HG02763 (cell line): Measurements from ENCODE around the gene LRBA.
"Not testable (repeated sequence)": the region's sequence is repeated elsewhere in the genome, so short reads cannot be mapped to it uniquely, and the experiment has no call there.

Experiments used
- ATAC-seq: cut with Tn5 transposase; IDR thresholded peaks from one replicate; pipeline ENCODE4 v1.9.1; 2021; ENCODE audit warnings: mild to moderate bottlenecking, moderate library complexity; ENCODE audit not compliant: unreplicated experiment

The LRBA gene

DNA sequence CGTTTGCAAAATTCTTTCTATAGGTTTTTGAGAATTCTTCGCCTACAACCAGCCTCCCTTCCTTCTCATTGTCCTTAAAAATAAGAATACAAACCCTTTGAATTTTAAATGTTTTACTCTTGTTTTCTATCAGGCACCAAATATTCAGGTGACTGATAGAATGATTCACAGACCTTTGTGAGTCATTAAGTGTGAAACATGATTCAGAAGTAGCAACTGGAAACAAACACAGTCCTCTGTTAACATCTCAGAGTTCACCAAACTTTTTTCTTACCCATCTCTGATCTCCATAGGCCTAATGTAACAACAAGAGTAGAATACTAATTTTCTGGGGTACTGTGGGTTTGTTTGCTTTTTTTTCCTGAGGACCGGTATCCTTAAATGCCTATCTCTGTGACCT lies 496.5 kb downstream of the LRBA start:
- no peak for ATAC-seq

DNA sequence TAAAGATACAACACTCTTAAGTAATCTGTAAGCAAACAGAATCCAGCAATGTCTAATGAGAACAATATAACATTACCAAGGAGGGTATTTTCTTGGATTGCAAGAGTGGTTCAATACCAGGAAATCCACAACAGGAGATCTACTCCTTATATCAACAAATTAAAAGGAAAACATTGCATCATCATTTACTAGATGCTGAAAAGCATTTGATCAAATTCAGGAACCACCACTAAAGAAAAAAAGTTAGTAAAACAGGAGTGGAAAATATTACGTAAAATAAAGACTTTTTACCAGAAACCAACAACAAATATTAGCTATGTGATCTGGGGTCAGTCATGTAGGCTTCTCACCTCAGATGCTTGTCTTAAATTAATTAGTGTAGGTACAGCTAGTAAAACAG lies 499.9 kb downstream of the LRBA start:
- ATAC-seq: no peak

DNA sequence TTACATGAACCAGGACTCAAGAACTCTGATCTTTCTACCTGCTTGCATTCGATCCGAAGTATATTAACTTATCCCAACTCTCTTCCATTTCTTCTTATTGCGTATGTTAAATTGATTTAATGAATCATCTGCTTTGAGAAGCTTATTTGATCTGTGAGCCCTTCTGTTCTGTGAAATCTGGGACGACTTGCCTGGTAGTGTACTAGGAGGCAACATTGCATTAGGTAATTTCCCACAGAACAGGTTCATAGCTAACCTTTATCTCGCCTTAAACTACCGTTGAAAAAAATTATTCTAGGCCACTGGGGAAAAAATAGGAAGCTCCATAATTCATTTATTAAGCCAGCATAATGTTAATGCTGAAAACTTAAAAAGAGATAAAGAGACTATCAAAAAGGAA lies 500.4 kb downstream of the LRBA start:
- no peak for ATAC-seq

DNA sequence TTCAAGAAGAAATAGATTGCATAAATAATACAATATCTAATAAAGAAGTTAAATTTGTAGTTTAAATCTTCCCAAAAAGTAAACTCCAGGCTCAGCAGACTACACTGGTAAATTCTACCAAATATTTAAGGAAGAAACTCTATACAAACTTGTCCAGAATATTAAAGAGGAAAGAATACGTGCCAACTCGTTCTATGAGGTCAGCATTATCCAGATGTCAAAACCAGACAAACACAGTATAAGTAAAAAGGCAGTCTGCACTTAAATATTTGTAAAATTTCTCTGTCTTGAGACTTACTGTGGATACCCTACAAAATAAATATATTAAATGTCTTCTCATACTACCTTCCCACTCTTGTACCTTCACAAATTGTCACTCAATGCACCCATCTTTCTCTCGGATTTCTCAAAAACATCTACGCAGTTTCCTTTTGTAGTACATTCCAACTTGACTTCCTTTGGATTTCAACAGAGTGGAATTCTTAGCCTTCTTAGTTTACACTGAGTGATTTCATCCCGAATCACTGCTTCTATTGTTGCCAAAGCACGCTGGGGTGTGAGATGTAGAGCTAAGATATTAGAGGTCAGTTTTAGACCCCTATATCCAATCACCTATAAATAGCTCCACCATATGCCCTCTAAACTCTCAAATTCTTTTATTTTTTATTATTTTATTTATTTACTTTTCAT lies 504.8 kb downstream of the LRBA start:
- no peak for ATAC-seq

DNA sequence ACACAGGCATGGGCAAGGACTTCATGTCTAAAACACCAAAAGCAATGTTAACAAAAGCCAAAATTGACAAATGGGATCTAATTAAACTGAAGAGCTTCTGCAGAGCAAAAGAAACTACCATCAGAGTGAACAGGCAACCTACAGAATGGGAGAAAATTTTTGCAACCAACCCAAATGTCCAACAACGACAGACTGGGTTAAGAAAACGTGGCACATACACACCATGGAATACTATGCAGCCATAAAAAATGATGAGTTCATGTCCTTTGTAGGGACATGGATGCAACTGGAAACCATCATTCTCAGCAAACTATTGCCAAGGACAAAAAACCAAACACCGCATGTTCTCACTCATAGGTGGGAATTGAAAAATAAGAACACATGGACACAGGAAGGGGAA lies 507.4 kb downstream of the LRBA start:
- not testable (repeated sequence) for ATAC-seq

DNA sequence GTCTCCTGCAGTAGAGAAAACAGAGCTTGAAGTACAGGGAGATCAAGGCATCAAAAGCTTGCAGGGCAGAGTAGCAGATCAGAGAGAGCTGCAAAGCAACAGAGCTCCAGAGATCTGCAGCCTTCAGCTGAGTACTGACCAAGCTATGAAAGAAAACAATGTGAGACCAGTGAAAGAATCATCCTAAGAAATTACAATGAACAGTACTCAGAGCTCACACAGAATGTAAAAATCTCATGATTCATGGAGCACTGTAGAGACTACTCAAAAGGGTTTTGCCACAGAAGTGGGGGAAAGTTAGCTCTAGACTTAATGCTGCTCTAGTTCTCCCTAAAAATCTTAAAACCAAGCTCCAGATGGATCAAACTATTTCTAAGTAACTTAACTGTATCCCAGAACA lies 513.1 kb downstream of the LRBA start:
- no peak for ATAC-seq

DNA sequence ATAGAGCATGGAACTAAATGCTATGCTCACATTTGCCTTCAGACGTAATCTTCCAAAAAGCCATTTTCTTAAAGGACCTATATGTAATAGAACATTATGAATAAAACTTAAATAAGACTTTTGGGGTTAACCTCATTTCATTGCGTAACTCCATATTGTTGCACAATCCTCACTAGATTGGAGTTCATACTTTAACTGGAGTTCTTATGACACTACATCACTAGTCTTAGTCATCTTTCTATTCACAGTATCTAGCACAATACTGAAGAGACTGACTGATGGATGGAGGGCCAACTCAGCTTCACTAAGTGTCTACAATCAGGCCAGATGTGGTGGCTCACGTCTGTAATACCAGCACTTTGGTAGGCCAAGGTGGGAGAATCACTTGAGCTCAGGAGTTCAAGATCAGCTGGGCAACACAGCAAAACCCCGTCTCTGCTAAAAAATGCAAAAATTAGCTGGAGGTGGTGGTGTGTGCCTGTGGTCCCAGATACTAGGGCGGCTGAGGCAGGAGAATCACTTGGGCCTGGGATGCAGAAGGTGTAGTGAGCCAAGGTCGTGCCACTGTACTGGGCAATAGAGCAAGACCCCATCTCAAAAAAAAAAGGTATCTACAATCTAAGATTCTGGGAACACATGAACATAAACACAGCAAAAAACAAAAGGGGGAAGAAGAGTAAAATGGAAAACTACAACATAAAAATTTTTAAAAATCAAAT lies 513.9 kb downstream of the LRBA start:
- ATAC-seq: no peak

DNA sequence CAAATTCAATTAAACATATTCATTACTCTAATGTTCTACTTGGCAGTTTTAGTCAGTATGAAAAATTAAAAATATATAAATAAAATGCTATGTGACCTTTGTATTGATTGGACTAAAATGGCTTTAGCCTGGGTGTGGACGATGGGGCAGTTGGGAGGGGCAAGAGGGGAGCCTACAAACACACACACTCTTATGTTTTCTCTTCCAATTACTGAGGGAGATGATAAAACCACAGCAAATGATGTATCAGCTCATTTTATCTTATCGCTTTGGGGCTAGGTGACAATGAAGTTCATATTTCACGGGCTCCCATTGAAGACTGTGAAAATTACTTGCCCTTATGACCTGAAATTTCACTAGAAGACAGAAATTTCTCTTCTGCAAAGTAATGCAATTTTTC lies 517.5 kb downstream of the LRBA start:
- ATAC-seq: no peak

DNA sequence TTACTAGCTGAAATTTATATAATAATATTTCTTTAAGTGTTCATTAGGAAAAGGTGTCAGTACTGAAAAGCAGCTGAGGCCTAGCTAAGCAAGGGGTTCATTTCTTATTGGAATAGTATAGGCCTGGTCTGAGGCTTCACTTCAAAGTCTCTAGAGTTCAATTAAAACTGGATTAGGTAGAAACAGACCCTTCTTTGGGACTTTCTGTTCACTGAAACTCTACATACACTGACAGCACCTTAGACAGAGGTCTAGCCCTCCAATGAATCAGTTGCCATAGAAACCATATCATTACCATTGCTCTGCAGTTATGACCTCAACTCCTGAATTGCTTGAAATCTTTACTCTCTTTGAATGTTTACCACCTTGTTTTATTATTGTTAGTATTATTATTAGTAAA lies 519.5 kb downstream of the LRBA start:
- ATAC-seq: no peak

DNA sequence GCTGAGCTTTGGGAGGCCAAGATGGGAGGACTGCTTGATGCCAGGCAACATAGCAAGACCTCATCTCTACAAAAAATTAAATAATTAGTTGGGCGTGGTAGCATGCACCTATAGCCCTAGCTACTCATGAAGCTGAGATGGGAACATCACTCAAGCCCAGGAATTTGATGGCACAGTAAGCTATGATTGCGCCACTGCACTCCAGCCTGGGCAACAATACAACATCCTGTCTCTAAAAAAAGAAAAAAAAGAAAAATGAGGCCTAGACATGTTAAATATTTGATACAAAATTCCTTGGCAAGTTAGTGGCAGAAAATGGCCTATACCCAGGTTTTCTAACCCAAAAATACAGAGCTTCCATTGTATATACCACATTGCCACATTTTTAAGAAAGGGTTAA lies 521.2 kb downstream of the LRBA start:
- ATAC-seq: no peak

DNA sequence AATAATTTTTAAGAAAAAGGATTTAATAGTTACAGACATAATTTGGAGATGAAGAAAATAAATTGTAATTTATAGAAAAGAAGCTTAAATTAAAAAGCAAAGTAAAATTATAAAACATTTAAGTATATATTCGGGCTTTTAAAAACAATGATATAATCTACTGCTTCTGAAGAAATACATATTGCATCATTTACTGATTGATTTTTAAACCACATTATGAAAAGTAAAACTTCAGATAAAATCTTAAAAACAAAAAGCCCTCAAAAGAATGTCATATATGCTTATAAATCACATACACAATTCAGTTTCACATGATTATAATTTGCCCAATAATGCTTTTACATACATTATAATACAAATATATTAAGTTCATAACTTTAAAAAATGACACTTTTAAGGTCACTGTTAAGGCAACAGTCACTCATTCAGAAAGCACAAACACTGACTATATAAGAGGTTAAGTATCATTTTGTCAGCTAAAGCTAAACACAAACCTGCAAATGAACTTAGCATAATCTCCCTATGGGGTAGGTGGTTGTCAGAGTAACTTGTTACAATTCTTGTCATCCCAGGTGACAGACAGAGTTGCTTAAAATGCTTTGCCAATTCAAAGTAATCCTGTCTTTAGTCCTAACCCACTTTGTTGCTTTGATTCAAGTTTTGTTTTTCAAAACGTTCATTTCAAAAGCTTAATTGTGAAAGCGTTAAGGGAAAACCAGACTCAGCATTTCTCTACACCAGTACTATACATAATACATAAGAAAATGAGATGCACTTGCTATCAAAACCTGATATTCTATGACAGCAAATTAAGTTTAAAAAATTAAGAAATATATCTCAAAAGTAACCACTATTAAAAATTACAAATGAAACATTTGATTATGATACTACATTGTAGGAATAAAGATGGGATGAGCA lies 523.7 kb downstream of the LRBA start:
- ATAC-seq: no peak

DNA sequence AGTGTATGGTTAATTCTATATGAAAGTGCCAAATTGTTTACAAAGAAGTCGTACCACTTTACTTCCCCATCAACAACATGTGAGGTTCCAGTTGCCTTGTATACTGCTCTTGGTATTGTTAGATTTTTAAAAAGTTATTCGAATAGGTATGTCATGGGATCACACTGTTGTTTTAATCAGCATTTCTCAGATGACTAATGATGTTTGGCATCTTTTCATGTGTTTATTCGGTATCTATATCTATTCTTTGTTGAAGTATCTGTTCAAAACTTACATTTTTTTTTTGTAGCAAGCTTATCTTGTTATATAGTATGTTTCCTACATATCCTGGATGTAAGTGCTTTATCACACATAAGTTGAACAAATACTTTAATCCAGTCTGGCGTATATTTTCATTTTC lies 532.5 kb downstream of the LRBA start:
- ATAC-seq: no peak

DNA sequence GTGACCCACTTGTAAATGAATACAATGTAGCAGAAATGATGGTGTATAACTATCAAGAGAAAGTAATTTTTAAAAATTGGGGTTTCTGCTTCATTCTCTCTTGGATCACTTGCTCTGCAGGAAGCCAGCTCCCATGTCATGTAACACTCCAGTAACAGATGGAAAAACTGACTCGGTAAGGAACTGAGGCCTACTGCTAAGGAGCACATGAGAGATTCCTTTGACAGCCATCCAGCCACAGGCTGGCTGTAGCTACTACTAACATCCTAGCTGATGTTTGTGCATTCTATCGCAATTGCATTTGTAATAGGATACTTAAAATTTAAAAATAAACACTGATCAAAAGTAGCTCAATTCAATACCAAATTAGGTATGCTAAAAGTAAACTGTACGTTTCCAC lies 535.4 kb downstream of the LRBA start:
- ATAC-seq: no peak

DNA sequence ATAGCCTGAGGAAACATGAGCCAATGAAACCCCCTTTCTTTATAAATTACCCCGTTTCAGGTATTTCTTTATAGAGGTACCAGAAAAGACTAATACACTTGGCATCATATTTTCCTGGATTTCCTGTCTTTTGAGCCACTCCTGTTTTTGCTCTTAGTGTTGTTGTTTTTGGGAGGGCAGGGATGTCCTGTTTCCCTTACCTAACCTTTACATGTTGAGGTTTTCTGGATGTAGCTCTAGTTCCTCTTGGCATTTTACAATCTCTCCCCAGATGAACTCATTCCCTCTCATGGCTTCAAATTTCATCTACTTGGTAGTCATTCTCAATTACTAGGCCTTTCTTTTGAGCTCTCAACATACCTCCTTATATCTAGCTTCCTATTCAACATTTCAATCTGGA lies 537.2 kb downstream of the LRBA start:
- no peak for ATAC-seq

DNA sequence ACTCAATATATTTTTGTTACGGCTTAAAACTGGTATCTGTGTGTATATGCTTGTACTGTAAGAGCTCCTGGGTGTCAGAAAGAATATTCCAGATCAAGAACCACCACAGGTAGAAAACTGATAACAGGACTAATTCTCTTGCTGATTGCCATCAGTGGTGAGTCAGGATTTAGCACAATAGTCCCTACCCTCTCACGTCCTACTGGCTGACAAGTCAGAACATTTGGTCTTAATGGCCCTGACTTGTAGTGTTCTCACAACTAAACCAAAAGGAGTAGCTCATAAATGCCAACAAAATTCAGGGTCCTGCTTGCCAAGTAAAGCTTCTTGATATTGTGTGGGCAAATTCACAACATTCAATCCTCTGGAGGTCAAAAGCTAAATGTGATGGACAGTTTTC lies 538.3 kb downstream of the LRBA start:
- ATAC-seq: no peak

DNA sequence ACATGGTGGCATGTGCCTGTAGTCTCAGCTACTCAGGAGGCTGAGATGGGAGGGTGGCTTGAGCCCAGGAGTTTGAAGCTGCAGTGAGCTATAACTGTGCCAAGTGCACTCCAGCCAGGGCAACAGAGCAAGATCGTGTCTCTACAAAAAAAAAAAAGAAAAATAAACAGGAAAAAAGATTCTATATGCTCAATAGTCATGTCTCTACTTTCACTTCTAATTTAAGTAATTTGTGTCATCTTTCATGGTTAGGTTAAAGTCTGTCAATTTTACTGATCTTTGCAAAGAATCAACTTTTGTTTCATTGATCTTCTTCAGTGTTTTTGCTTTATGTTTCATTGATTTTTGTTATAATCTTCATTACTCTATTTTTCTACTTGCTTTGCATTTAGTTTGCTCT lies 539.3 kb downstream of the LRBA start:
- ATAC-seq: no peak

DNA sequence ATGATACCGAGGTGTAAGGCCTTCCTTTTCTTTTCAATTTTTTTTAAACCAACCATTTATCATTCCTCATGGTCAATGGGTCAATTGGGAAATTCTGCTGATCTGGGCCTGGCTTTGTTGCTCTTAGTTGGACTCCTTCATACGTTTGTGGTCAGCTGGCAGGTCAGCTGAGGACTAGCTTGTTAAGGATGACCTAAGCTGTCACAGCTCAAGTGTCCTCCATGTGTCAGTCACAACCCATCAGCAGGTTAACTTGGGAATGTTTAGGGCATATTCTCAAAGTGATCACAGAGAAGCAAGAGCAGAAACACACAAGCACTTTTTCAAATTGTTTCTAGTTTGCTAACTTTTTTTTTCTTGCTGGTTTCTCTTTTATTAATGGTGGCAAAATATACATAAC lies 550.6 kb downstream of the LRBA start:
- ATAC-seq: no peak

DNA sequence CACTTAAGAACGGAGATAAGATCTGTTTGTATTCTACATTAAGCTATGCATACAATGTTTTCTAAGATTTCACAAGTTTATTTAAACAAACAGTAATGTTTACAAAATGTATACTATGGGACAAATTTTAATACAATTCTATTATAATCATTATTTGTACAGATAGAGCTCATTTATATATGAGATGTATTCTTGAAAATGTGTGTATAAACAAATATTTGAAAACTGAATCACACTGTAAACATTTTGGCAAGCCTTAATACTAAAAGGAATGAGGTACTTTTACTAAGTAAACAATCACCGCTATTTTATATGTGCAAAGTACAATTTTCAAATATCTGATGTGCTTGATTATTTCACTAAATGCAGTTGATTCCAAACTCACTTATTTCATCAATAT lies 552.3 kb downstream of the LRBA start:
- ATAC-seq: no peak

DNA sequence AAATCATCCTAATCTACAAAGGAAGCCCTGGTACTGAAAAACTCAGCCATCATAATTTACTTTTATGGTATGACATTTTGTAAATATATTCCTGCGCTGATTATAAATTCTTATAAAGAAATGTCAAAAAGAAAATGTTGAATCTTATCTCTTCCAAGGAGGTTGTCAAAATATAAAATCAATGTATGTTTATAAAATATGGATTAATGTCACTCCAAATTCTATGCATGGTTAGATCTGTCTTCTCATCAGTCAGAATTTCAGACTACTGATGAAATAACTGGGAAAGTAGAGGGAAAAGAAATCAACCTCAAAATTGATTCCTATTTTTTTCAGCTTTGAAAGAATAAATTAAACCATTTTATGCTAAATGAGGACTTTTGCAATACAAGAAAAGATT lies 553.1 kb downstream of the LRBA start:
- no peak for ATAC-seq

DNA sequence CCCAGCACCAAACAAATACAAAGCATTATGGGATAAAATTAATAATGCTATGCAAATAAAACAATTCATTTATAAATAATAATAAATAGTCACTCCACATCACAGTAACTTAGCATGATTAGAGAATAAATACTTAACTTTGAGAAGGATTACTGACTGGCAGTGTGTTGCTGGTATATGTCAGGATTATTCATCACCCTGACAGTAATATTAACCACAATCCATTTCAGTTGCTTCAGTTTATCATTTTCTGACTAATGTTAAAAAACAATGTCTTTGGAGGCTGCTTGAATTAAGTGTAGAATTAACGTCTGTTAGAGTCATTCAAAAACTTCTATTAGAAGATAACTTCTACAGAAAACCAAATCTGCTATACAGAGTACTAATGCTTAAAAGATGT lies 557.3 kb downstream of the LRBA start:
- ATAC-seq: no peak

DNA sequence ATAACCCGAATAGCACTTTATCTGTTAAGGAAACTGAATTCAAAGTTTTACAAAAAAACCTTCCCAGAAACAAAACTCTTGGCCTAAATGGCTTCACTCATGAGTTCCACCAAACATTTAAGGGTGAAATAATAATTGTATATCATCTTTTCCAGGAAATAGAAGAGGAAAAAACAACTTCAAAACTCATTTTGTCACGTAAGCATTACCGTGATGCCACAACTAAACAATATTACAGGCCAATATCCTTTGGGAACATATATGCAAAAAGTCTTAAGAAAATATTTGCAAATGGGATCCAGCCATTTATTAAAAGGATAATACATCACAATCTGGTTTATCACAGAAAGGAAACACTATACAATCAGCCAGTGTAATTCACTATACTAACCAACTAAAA lies 563.2 kb downstream of the LRBA start:
- no peak for ATAC-seq

DNA sequence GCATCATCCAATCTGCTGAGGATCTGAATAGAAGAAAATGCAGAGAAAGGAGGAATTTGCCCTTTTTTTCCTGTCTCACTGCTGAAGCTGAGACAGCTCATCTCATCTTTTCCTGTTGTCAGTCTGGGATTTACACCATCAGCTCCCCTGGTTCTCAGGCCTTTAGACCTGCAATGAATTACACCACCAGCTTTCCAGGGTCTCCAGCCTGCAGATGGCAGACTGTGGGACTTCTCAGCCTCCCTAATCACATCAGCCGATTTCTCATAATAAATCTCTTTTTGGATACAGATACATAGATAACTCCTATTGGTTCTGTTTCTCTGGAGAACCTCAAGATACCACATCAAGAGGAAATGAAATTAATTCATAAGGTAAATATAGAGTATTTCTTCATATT lies 567.7 kb downstream of the LRBA start:
- no peak for ATAC-seq
